H9 (cell line): Measurements from ENCODE around the gene MTG2. TPM values are rescaled to one million over a fixed set of nuclear protein-coding genes. Genes with fewer than 3 reads are reported as not detected.

ENCODE experiments used
- DNase-seq: peaks from one replicate; pipeline ENCODE4 v3.0.0-alpha.2; 2017
- H2AFZ ChIP-seq: one replicate; pipeline ENCODE4 v1.6.1; 2013; ENCODE audit warnings: mild to moderate bottlenecking, low read length, control low read depth, moderate library complexity
- H2AK5ac ChIP-seq: 2 replicates; pipeline ENCODE4 v1.6.1; 2013; ENCODE audit warnings: low read length, control low read depth, mixed read lengths; ENCODE audit not compliant: insufficient read length
- H2BK120ac ChIP-seq: one replicate; pipeline ENCODE4 v1.6.1; 2013; ENCODE audit warnings: low read depth, mild to moderate bottlenecking, low read length, control low read depth, inconsistent platforms; ENCODE audit not compliant: poor library complexity, severe bottlenecking
- H2BK12ac ChIP-seq: 2 replicates; pipeline ENCODE4 v1.6.1; 2013; ENCODE audit warnings: low read length, control low read depth, mixed read lengths, low read depth; ENCODE audit not compliant: insufficient read length
- H2BK15ac ChIP-seq: 2 replicates; pipeline ENCODE4 v1.6.1; 2013; ENCODE audit warnings: low read depth, low read length, control low read depth
- H2BK20ac ChIP-seq: one replicate; pipeline ENCODE4 v1.6.1; 2013; ENCODE audit warnings: low read depth, mild to moderate bottlenecking, low read length, control low read depth, inconsistent platforms; ENCODE audit not compliant: poor library complexity, severe bottlenecking
- H2BK5ac ChIP-seq: 2 replicates; pipeline ENCODE4 v1.6.1; 2013; ENCODE audit warnings: low read length, control low read depth, mixed read lengths; ENCODE audit not compliant: insufficient read length
- H3K14ac ChIP-seq: 2 replicates; pipeline ENCODE4 v1.6.1; 2013; ENCODE audit warnings: low read length, control low read depth; ENCODE audit not compliant: insufficient read depth
- H3K18ac ChIP-seq: 2 replicates; pipeline ENCODE4 v1.6.1; 2013; ENCODE audit warnings: low read depth, mild to moderate bottlenecking, mixed read lengths, low read length, control low read depth; ENCODE audit not compliant: insufficient read length
- H3K23ac ChIP-seq: 2 replicates; pipeline ENCODE4 v1.6.1; 2013; ENCODE audit warnings: low read length, control low read depth, mixed read lengths, low read depth; ENCODE audit not compliant: insufficient read length
- H3K23me2 ChIP-seq: 2 replicates; pipeline ENCODE4 v1.6.1; 2013; ENCODE audit warnings: low read depth, mild to moderate bottlenecking, mixed read lengths, low read length, control low read depth; ENCODE audit not compliant: insufficient read length, poor library complexity, severe bottlenecking
- H3K27ac ChIP-seq: 2 replicates; pipeline ENCODE4 v1.5.1; 2013; ENCODE audit warnings: low read length, control low read depth, mixed read lengths, low read depth; ENCODE audit not compliant: insufficient read length
- H3K27me3 ChIP-seq: 2 replicates; pipeline ENCODE4 v1.6.1; 2013; ENCODE audit warnings: low read length, control low read depth, inconsistent platforms; ENCODE audit not compliant: insufficient read depth
- H3K4ac ChIP-seq: 2 replicates; pipeline ENCODE4 v1.6.1; 2013; ENCODE audit warnings: low read depth, mild to moderate bottlenecking, control low read depth, inconsistent platforms, low read length, moderate library complexity
- H3K4me1 ChIP-seq: 2 replicates; pipeline ENCODE4 v1.6.1; 2013; ENCODE audit warnings: low read length, control low read depth, inconsistent platforms; ENCODE audit not compliant: insufficient read depth
- H3K4me2 ChIP-seq: 2 replicates; pipeline ENCODE4 v1.6.1; 2013; ENCODE audit warnings: low read length, control low read depth, mixed read lengths; ENCODE audit not compliant: insufficient read length, insufficient read depth
- H3K56ac ChIP-seq: 2 replicates; pipeline ENCODE4 v1.6.1; 2013; ENCODE audit warnings: low read depth, mild to moderate bottlenecking, mixed read lengths, low read length, control low read depth; ENCODE audit not compliant: insufficient read length
- H3K79me1 ChIP-seq: 2 replicates; pipeline ENCODE4 v1.6.1; 2013; ENCODE audit warnings: low read depth, mild to moderate bottlenecking, moderate library complexity, low read length, control low read depth, inconsistent platforms; ENCODE audit not compliant: insufficient read depth, poor library complexity, severe bottlenecking
- H3K79me2 ChIP-seq: 2 replicates; pipeline ENCODE4 v1.6.1; 2013; ENCODE audit warnings: low read length, control low read depth, inconsistent platforms; ENCODE audit not compliant: insufficient read depth
- H3K9ac ChIP-seq: 2 replicates; pipeline ENCODE4 v1.6.1; 2013; ENCODE audit warnings: low read length, control low read depth, mixed read lengths; ENCODE audit not compliant: insufficient read length; ENCODE audit errors: extremely low read depth
- H3K9me3 ChIP-seq: one replicate; pipeline ENCODE4 v1.6.1; 2013; ENCODE audit warnings: low read depth, low read length, inconsistent platforms; ENCODE audit not compliant: control insufficient read depth
- H3T11ph ChIP-seq: one replicate; pipeline ENCODE4 v1.6.1; 2013; ENCODE audit warnings: mild to moderate bottlenecking, low read length, control low read depth, inconsistent platforms
- H4K20me1 ChIP-seq: one replicate; pipeline ENCODE4 v1.6.1; 2013; ENCODE audit not compliant: control insufficient read depth, insufficient read length, insufficient read depth
- H4K5ac ChIP-seq: 2 replicates; pipeline ENCODE4 v1.6.1; 2013; ENCODE audit warnings: low read depth, mild to moderate bottlenecking, mixed read lengths, low read length, control low read depth; ENCODE audit not compliant: insufficient read length
- H4K8ac ChIP-seq: replicated peaks from 2 replicates; pipeline ENCODE4 v1.6.1; 2013; ENCODE audit warnings: low read length, control low read depth, mixed read lengths, low read depth; ENCODE audit not compliant: insufficient read length
- H4K91ac ChIP-seq: 2 replicates; pipeline ENCODE4 v1.6.1; 2013; ENCODE audit warnings: low read depth, mild to moderate bottlenecking, moderate library complexity, mixed read lengths, low read length, control low read depth; ENCODE audit not compliant: insufficient read length
- H3K27ac Mint-ChIP-seq, 3 experiments: 2 replicates in 2 of 3; 3 replicates in 1 of 3; pipeline ENCODE4 v1.8.0; 2020 to 2021; ENCODE audit warnings: mixed read lengths in 3 of 3, mild to moderate bottlenecking in 1 of 3, moderate library complexity in 1 of 3
- H3K27me3 Mint-ChIP-seq: 2 replicates; pipeline ENCODE4 v1.8.0; 2021; ENCODE audit warnings: low read depth, mild to moderate bottlenecking, moderate library complexity, mixed read lengths
- H3K36me3 Mint-ChIP-seq, 3 experiments: 2 replicates in 2 of 3; 3 replicates in 1 of 3; pipeline ENCODE4 v1.8.0; 2020 to 2021; ENCODE audit warnings: low read depth in 3 of 3, mixed read lengths in 3 of 3; ENCODE audit not compliant: insufficient read depth in 1 of 3
- H3K4me1 Mint-ChIP-seq, 2 experiments: 2 replicates each; pipeline ENCODE4 v1.8.0; 2020; ENCODE audit warnings: mixed read lengths in 2 of 2
- H3K4me3 Mint-ChIP-seq, 2 experiments: 2 replicates in 1 of 2; 3 replicates in 1 of 2; pipeline ENCODE4 v1.8.0; 2020 to 2021; ENCODE audit warnings: mild to moderate bottlenecking in 2 of 2, mixed read lengths in 2 of 2, moderate library complexity in 1 of 2
- H3K9me3 Mint-ChIP-seq, 2 experiments: 2 replicates in 1 of 2; 3 replicates in 1 of 2; pipeline ENCODE4 v1.8.0; 2020; ENCODE audit warnings: mild to moderate bottlenecking in 2 of 2, mixed read lengths in 2 of 2, moderate library complexity in 1 of 2
- CTCF ChIP-seq: fragments of 200-600 bp; sonication (generic); conservative IDR thresholded peaks from 3 replicates; pipeline ENCODE4 v1.8.0; 2021; ENCODE audit warnings: antibody characterized with exemption, mild to moderate bottlenecking
- WGBS: extraction: QIAGEN DNeasy Blood & Tissue Kit; methylation state at CpG from one replicate; pipeline ENCODE4 v1.1.7; 2013; ENCODE audit warnings: missing lambda C conversion rate, low lambda C conversion rate, mixed read lengths; ENCODE audit not compliant: insufficient read length; ENCODE audit errors: extremely low coverage; 5-methylcytosine and 5-hydroxymethylcytosine counted together
- total RNA-seq: library from RNA; stranded (reverse); gene quantifications from 2 replicates; pipeline ENCODE4 v1.2.1, GENCODE V29; 2021

MTG2 gene
- total RNA-seq, 1 experiment from 2014 or later: 25.1 TPM

DNA sequence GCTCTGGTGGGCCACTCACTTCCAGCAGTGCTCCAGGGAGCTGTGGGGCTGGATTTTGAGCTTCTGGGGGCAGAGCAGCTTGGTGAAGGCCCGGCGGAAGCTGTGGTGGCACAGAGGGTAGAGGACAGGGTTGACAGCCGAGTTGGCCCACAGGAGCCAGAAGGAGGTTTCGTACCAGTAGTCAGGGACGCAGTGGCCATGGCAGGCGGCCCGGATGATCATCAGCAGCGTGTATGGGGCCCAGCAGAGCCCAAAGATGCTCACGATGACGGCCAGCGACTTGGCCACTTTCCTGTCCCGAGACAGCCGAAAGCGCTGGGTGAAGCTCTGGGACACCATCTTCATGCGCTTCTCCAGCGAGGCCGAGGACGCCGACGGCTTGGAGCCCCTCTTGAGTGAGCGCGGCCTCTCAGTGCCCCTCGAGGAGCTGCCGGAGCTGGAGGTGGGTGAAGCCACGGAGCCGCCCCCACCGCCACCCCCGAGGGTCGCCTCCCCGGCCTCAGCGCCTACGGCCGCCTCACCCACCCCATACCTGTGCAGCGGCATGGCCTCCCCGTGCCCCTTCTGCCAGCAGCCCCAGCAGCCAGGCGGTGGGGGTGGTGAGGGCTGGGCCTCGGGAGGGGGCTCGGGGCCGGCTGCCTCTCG is 33.3 kb downstream of the MTG2 start:
- H4K91ac ChIP-seq: no peak overlapping the region
- no peak overlapping the region; the same call in 1 of the 2 replicates for H3K14ac ChIP-seq
- no peak overlapping the region for H3K27ac ChIP-seq
- H2BK12ac ChIP-seq: no peak overlapping the region
- no peak overlapping the region for H3K4me2 ChIP-seq
- no peak overlapping the region for H4K5ac ChIP-seq
- Mint-ChIP-seq H3K9me3 (no peaks in the 10 kb centered on the region), H3K27me3 (peaks cover 66% of the 10 kb centered on the region), H3K4me3 (no peak overlapping the region), H3K36me3 (no peaks in the 10 kb centered on the region), H3K4me1 (peaks cover 9 to 30% of the 10 kb centered on the region in 2 experiments), H3K27ac (peak overlapping the region in 1 of 3 experiments; percentile 44; a peak in 1 of 7 replicates)
- H3K23ac ChIP-seq: no peak overlapping the region
- H3K79me2 ChIP-seq: no peaks in the 10 kb centered on the region
- H2BK15ac ChIP-seq: no peak overlapping the region
- H2BK120ac ChIP-seq: no peak overlapping the region
- no CpG with 5 or more reads among the region's 40 CpGs for WGBS
- H4K20me1 ChIP-seq: no peaks in the 10 kb centered on the region
- H3K23me2 ChIP-seq: peaks cover 12% of the 10 kb centered on the region
- H3K18ac ChIP-seq: no peak overlapping the region
- H2BK5ac ChIP-seq: no peak overlapping the region
- DNase-seq: no peak
- TF ChIP-seq CTCF: no peak
- H3T11ph ChIP-seq: no peak overlapping the region
- H3K9ac ChIP-seq: no peak overlapping the region
- no peaks in the 10 kb centered on the region for H3K9me3 ChIP-seq
- no peak overlapping the region for H4K8ac ChIP-seq
- H3K4ac ChIP-seq: no peak overlapping the region
- no peak overlapping the region for H2AFZ ChIP-seq
- no peaks in the 10 kb centered on the region for H3K79me1 ChIP-seq
- H3K27me3 ChIP-seq: peaks cover 23% of the 10 kb centered on the region; the same call in 1 of the 2 replicates
- H3K4me1 ChIP-seq: no peaks in the 10 kb centered on the region
- H2AK5ac ChIP-seq: no peak overlapping the region
- H2BK20ac ChIP-seq: no peak overlapping the region
- no peak overlapping the region for H3K56ac ChIP-seq
